NCI-H460 (cell line): ENCODE results near the gene PRAMEF12. TPM values are rescaled to one million over a fixed set of nuclear protein-coding genes. Genes with fewer than 3 reads are reported as not detected.
A peak's percentile ranks its signal among the peaks of the same experiment; 100 is the strongest.
"Not testable (repeated sequence)": the region's sequence is repeated elsewhere in the genome, so short reads cannot be mapped to it uniquely, and the experiment has no call there.

Experiments used
- DNase-seq: peaks from one replicate; pipeline ENCODE4 v3.0.0-alpha.2; 2016; ENCODE audit warnings: low read depth; ENCODE audit errors: extremely low read depth
- total RNA-seq: library from RNA; depleted of rRNA; stranded (reverse); fragments of >200 nt; shearing (Covaris generic); gene quantifications from 2 replicates; pipeline ENCODE4 v1.2.3, GENCODE V29; 2014

The PRAMEF12 gene
- total RNA-seq, 1 experiment from 2014 or later = not detected

GRCh38 chr1:12769976-12770505 is 3.5 kb upstream of the PRAMEF12 start:
- no peak for DNase-seq

GRCh38 chr1:12770620-12771019 is 2.9 kb upstream of the PRAMEF12 start:
- DNase-seq = no peak

- no peak for DNase-seq
Observed at GRCh38 chr1:12771186-12771585, 2.4 kb upstream of the PRAMEF12 start.

- no peak for DNase-seq
Observed at GRCh38 chr1:12772520-12772919, 1.0 kb upstream of the PRAMEF12 start.

GRCh38 chr1:12774801-12775345 is 1.3 kb downstream of the PRAMEF12 start:
- DNase-seq = no peak

- DNase-seq = no peak
Observed at GRCh38 chr1:12775443-12775842, 1.9 kb downstream of the PRAMEF12 start.

GRCh38 chr1:12776801-12777557 is 3.4 kb downstream of the PRAMEF12 start:
- no peak for DNase-seq

GRCh38 chr1:12778061-12778460 is 4.5 kb downstream of the PRAMEF12 start:
- DNase-seq = no peak

GRCh38 chr1:12778907-12779306 is 5.4 kb downstream of the PRAMEF12 start:
- DNase-seq = no peak

GRCh38 chr1:12781488-12781887 is 8.0 kb downstream of the PRAMEF12 start:
- not testable (repeated sequence) for DNase-seq

- DNase-seq = peak; percentile 16
Observed at GRCh38 chr1:12783783-12784182, 10.2 kb downstream of the PRAMEF12 start.

GRCh38 chr1:12784729-12785128 is 11.2 kb downstream of the PRAMEF12 start:
- not testable (repeated sequence) for DNase-seq

- not testable (repeated sequence) for DNase-seq
Observed at GRCh38 chr1:12791097-12791496, 17.6 kb downstream of the PRAMEF12 start, which contains the start of gene PRAMEF1. Gene PRAMEF1 (plus strand): TSS chr1:12791397. CDS start chr1:12793228, 1,831 bp downstream.

- no peak for DNase-seq
Observed at GRCh38 chr1:12798911-12799310, 25.4 kb downstream of the PRAMEF12 start.

GRCh38 chr1:12799730-12800129 is 26.2 kb downstream of the PRAMEF12 start:
- no peak for DNase-seq

GRCh38 chr1:12809933-12810332 is 36.4 kb downstream of the PRAMEF12 start:
- no peak for DNase-seq

GRCh38 chr1:12810691-12811408 is 37.3 kb downstream of the PRAMEF12 start:
- no peak for DNase-seq

GRCh38 chr1:12811409-12811784 is 37.9 kb downstream of the PRAMEF12 start:
- no peak for DNase-seq

GRCh38 chr1:12819061-12819460 is 45.5 kb downstream of the PRAMEF12 start:
- not testable (repeated sequence) for DNase-seq
